Measurements from ENCODE around the gene CCDC188. TPM values are rescaled to one million over a fixed set of nuclear protein-coding genes. Genes with fewer than 3 reads are reported as not detected.
A peak's percentile ranks its signal among the peaks of the same experiment; 100 is the strongest.

The CCDC188 gene
- total and polyA plus RNA-seq, 12 donors = 0.30 to 19.0 (median 0.77) TPM; not detected in 2

GRCh38 chr22:20112623-20113511 lies 38.0 kb downstream of the CCDC188 start:
- Histone ChIP-seq H3K27ac (peak overlapping the region in 3 of 5 donors; percentile 51 to 52 (median 52)), H3K9me3 (replicated peaks in 1 of 3) (no peaks in the 10 kb centered on the region), H3K4me1 (replicated peaks in 1 of 2) (peaks cover 10 to 14% of the 10 kb centered on the region in 2 donors), H3K27me3 (no peaks in the 10 kb centered on the region), H3K36me3 (replicated peaks in 1 of 2) (peaks cover 0 to 73% of the 10 kb centered on the region in 2 donors), H3K4me3 (no peak overlapping the region)
- 64 to 82% (median 77%) methylated on average over 8 to 26 of the region's 26 CpGs for WGBS, 4 donors
- DNase-seq = peak in 1 of 7 donors; percentile 17
- TF ChIP-seq POLR2A (IDR thresholded peaks at IDR 0.05) (no peak), CTCF (IDR thresholded peaks at IDR 0.05) (no peak)
- intact Hi-C loops (cut with DNase I) = no loop called here

DNA sequence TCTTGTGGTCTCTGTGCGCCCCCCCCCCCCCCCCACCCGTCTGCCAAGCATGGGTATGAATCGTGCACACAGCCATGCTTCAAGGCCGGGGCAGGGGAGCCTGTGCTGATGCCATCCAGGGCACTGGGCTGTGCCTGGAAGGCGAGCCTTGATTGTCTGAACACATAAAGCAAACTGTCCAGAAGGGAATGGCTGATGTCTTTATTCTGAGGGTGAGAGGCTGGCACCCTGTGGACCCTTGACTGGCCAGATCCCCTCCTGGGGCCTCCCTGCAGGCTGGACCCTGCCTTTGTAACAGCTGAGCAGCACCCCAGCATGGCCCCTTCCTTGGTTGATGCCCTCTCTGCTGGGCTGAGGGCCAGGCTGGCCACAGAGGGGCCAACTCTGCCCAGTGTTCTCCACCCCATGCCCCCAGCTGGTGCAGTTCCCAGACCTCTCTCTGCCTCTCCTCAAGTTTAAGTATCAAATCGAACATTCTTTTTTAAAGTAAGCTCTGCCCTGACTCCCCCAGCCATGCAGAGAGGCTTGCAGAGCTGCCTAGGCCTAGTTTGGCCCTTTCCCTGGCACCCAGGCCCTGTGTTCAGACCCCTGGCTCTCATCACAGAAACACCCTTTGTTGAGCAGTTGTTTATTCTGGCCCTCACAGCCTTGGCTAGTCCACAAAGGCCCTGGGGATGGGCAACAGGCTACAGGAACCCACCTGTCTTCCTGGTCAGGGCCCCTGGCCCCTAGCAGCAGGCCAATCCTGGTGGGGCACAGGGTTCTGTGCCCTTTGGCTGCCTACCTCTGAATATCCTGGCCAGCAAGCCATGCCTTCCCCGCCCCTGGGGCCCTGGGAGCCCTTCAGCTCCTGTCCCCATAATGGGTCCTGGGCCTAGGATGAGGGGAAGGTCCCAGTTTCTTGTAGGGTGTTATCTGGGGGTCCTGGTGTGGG lies 38.9 kb downstream of the CCDC188 start:
- peaks cover 10 to 13% of the 10 kb centered on the region in 2 donors for H3K4me1 ChIP-seq (replicated peaks in 1 of 2)
- peak in 3 of 7 donors; percentile 55 to 59 (median 58) for DNase-seq

GRCh38 chr22:20111045-20111688 lies 39.7 kb downstream of the CCDC188 start:
- TF ChIP-seq CTCF (IDR thresholded peaks at IDR 0.05) = peak in 5 of 6 experiments; percentile 17 to 35 (median 32)
- no peak for TF ChIP-seq POLR2A (IDR thresholded peaks at IDR 0.05)
- Histone ChIP-seq H3K27ac (peak overlapping the region in 1 of 5 donors; percentile 52), H3K9me3 (replicated peaks in 1 of 3) (no peaks in the 10 kb centered on the region), H3K4me3 (no peak overlapping the region), H3K4me1 (replicated peaks in 1 of 2) (peaks cover 6 to 9% of the 10 kb centered on the region in 2 donors), H3K36me3 (replicated peaks in 1 of 2) (peaks cover 0 to 90% of the 10 kb centered on the region in 2 donors), H3K27me3 (no peaks in the 10 kb centered on the region)
- intact Hi-C loops (cut with DNase I) = no loop called here
- DNase-seq = no peak
- 60 to 64% (median 61%) methylated on average over 14 of the region's 14 CpGs for WGBS, 4 donors

More for the DNA sequence above, 38.9 kb downstream of the CCDC188 start:
- Histone ChIP-seq H3K27me3 (no peaks in the 10 kb centered on the region), H3K27ac (peak overlapping the region in 3 of 5 donors; percentile 51 to 52 (median 52)), H3K36me3 (replicated peaks in 1 of 2) (peaks cover 0 to 82% of the 10 kb centered on the region in 2 donors), H3K4me3 (no peak overlapping the region), H3K9me3 (replicated peaks in 1 of 3) (no peaks in the 10 kb centered on the region)
- intact Hi-C loops (cut with DNase I) = no loop called here
- TF ChIP-seq CTCF (IDR thresholded peaks at IDR 0.05) (no peak), POLR2A (IDR thresholded peaks at IDR 0.05) (no peak)
- WGBS, 4 donors = 46 to 62% (median 58%) methylated on average over 4 to 7 of the region's 7 CpGs

Measured in adrenal gland (tissue), 12 donors.